RCC 7860 (cell line): ENCODE data around the gene SLC24A3.

Experiments
- DNase-seq: peaks from one replicate; pipeline ENCODE4 v3.0.0-alpha.2; 2015; ENCODE audit warnings: low spot score
- FAIRE-seq: peaks from 2 replicates; lab custom pipeline; 2012; peaks lifted over from hg19 to GRCh38; lab: Jason Lieb, UNC

Gene SLC24A3

DNA sequence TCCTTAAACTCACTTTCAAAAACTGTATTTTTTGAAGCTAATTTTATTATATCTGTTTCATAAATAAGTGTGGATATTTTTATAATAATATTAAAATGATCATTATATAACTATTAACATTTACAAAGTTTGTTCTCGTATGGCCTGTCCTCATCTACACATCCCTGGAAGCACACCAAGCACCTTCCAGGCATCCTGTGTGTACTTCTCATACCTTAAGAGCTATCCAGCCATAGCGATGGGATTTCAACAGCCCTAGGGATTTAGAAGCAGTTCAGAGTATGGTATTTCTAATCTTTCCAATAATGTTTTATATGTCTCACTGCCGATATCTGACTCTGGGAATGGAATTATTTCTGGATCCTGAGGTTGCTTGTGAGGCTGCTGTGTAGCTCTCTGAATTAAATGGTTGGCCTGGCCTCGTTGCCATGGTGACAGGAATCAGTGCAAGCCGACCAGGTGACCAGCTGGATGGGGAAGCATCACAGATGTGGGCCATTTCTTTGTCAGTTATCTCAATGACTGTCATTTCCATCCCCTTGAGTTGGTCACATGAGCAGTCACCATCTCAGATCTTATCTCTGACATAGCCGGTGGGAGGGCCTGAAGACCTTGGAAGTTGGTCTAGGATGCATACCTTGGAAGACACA lies 280.4 kb downstream of the SLC24A3 start:
- DNase-seq (no peak), FAIRE-seq (no peak)

DNA sequence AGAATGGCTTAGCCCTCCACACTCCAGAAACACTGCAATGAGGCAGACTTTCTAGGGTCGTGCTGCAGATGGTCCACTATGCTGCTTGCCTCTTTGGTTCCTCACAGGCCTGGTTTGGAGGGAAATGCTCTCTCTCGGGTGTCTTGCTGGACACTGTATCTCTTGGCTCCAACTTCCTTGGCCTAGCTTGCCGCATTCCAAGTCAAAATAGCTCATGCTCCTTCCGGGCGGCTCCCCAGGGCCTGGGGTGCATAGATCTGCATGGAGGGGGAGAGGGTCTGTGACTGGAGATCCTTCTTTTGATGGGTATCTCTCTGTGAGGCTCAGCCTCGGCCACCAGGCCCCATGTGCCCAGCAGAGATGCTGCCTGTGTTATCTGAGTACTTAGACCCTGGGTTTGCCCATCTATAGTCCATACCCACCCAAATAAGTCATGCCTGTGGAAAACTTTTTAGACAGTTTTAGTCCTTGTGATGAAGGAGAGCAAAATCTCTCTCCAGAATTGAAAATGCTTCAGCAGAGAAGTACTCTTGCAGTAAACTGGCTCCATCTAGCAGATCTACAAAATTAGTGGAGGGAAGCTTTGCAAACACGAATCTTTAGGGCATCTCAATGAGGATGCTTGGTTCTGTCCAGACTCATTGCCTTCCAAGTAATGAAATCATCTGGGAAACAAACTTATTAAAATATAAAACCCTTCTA lies 281.5 kb downstream of the SLC24A3 start:
- no peak for FAIRE-seq

DNA sequence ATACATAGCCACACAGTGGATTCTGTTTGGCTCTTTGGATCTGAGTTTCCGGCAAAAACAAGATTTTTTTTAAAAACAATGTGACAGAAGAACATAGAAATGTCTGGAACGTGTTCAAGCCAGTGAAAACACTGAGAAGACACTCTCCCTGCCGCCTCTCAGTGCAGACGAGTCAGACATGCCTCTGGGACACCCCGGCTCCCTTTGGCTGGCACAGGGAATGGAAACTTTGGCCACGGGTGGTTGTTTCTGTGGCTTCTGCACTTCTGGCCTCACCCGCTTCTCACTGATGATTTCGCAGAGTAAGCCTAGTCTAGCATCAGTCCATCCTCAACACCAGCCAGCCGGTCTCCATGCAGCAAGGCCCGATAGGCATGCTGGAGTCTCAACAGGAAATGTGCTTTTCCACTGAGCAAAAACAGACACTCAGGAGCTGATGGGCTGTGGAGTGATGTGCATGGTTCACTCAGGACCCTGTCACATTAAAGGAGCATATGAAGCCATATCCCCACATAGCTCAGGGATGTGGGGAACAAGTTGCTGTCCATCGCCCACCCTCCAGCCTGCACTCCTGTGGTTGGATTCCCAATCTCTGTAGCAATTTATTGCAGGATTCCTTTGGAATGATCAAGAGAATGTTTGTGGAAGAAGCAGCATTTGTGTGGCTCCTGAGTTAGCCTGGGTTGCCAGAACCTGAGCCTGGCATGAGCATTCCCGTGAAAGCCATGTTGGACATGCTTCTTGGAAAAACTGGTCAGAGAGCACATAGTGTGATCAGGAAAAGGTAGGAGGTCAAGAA lies 283.7 kb downstream of the SLC24A3 start:
- DNase-seq (no peak), FAIRE-seq (no peak)

More for the DNA sequence above, 281.5 kb downstream of the SLC24A3 start:
- no peak for DNase-seq

DNA sequence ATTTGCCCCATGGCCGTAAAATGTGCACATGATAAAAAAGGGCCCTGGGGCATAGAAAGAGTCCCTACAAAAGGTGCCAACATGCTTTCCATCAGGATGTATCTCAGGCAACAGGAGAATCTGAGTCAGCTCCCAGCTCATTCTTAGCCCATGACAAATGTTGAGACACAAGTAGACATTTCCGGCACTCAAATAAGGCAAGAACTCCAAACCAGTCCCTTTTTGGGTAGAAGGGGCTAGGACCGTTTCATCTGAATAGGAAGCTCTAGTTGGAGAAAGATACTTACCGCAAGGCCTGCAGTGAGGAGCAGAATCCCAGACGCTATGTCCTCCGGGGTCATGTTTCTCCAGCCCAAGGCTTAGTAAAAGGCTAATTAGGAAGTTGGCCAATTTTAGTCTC lies 284.6 kb downstream of the SLC24A3 start:
- FAIRE-seq: no peak
- no peak for DNase-seq

DNA sequence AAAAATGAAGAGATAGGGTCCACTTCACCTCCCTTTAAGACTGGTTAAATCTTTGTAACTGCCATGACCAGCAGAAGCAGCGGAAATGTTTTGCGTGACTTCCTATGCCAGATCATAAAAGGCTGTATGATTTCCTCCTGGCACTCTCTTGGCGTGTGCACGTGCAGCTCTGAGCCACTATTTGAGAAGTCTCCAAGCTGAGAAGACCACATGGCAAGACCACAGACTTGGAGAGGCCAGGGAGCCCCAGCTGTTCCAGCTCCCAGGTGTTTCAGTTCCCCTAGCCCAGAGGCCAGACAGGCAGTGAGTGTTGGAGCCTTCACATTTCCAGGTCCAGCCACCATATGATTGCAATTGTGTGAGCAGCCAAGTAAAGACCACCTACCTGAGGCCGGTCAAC lies 286.3 kb downstream of the SLC24A3 start:
- DNase-seq (no peak), FAIRE-seq (no peak)

DNA sequence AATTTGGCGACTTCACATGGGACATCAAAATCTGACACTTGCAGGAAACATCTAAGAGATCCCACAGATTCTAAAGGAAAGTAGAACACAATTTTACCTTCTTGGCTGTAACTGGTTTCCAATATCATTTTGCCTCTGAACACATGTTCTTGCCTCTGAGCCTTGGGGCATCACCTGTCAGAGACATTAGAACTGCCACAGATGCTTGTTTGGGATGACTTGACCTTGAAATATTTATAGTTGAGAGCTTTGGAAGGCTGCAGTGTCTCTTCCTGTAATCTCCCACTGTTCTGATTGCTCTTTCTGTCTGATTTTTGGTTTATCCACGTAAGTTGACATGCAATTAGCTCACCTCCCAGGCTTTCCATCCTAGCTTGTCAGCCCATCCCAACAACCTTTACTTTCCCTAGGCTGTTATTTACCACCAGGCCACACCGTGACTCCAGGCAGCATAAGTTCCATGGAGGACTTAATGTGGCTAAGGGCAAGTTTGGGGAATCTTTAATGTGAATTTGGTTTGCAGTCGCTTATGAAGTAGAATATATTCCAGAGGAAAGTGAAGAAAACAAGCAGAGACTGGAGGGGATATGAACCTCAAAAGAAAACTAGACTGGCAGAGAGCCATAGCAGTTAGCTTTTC lies 289.2 kb downstream of the SLC24A3 start:
- FAIRE-seq (no peak), DNase-seq (no peak)

DNA sequence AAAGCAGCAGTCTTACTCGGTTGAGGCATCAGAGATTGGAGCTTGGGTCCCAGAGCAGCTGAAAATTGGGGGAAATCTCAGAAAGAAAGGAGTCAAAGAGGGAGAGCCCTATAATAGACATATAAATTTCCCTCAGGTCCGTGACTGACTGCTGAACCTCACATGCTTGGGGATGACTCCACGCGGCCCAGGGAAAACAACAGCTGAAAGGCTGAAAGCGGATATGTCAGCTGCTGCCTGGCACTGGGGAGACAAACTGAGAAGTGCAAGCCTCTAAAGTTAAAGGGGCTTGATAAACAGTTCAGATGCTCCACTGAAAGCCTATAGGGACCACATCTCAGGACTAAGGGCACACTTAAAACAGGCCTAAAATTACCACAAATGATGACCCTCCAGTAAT lies 289.7 kb downstream of the SLC24A3 start:
- DNase-seq: no peak
- FAIRE-seq: no peak

DNA sequence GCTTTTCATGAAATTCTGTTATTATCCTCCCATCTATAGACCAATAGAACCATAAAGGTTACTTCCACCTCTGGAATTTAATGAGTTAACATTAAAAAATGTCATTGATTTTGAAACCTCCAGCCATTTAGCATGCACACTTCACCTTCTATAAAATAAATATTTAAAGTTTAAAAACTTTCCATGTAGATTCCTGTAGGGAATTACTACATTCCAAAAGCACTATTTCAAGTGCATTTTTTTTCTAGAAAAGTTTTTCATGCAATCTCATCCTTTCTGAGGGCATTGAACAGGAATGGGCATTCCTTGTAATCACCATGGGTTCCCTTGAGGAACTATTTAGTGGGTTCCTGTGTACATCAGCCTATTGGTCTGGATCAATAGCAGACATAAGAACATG lies 291.8 kb downstream of the SLC24A3 start:
- DNase-seq (no peak), FAIRE-seq (no peak)

DNA sequence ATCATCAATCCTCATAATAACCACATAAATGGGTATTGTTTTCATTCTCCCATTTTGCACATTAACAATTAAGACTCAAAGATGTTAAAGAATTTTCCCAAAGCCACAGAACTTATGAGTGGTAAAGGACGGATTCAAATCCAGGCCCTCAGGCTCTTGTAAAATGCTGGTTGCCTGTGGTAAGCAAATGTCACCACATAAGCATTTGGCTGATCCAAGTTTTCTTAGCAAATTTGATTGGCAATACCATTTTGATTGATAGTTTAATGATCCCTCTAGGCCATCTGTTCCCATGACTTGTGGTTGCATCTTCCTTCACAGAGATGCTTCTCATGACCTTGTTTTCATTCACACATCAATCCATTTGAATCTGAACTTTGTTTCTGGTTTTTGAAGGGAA lies 293.6 kb downstream of the SLC24A3 start:
- no peak for DNase-seq
- FAIRE-seq: no peak

DNA sequence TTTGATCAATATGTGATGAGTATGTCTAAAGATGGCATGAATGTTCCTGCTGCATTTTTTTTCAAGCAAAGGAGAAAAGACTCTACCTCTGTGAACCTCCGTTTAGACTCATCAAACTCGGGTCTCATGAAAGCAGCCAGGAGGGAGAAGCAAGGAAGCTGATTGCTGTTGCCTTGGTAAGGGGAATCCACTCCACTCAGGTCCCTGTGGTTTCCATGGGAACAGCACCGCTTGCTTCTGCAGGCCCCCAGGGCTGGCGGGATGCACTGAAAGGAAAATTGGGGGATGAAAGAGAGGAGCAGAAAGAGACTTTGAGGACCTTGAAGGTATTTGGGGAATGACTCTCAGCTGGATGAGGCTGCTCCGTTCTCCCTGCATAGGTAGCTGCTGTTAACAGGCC lies 296.0 kb downstream of the SLC24A3 start:
- DNase-seq (no peak), FAIRE-seq (no peak)

DNA sequence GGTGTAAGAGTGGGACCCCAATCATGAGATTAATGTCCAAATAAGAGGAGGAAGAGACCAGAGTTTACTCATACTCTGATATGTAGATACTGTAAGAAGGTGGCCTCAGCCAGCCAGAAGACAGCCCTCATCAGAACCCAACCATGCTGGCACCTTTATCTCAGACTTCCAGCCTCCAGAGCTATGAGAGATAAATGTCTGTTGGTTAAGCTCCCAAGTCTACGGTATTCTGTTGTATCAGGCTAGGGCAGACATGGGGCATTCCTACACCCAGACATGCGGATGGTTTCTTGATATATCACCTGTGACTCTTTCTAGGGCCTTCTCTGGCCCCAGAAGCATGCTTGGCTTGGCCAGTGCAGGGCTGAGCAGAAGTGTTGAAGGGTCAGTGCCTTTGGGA lies 298.2 kb downstream of the SLC24A3 start:
- FAIRE-seq (no peak), DNase-seq (no peak)

DNA sequence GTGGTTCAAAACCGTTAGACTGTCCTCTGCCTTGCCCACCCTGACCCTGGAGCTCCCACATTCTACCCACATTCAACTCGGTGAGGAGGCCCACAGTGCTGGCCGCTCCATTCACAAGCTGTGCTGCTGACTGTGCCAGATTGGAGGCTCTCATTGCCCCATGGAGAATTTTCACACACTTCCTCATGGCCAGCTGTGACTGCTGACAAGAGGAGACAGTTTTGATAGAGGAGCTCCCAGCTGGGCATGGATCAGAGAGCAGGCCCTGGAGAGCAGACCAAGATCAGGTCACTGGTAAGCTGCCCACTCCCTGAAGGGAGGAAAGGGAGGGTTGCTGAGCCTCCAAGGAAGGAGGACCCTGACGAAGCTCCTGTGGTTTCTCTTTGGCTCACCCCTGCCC lies 299.5 kb downstream of the SLC24A3 start:
- DNase-seq (no peak), FAIRE-seq (no peak)

DNA sequence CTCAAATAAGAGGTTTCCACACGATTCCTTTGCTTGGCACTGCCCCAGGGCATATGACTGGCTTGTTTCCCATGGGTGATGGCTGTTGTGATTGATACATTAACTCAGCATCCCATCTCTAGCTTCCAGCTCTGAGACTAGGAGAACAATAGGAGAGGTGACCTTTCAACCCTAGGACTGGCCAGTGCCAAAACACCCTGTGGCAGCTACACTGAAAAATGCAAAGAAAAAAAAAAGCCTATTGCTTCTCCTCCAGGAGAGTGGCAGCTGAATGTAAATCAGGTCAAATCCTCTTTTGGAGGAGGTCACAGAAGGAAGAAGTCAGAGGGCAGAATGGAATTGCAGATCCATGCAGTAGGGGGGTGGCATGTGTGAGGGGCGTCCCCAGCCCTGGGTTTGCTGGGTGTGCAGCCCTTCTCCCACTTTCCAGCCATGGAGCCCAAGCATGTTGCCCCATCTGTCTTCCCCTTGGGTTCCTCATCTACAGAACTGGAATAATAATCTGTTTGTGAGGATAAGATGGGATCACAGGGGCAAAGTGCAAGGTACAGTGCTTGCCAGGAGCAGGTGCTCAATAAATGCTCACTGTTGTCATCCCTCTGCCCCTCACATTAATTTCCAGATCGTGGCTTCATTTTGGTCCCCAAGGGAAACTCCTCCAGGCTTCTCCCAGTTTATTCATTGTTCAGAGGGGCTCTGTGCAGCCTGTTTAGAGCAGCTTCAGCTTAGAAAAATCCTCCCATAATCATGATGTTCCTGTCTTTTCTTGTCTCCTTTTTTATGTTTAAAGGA lies 300.6 kb downstream of the SLC24A3 start:
- FAIRE-seq (no peak), DNase-seq (no peak)

DNA sequence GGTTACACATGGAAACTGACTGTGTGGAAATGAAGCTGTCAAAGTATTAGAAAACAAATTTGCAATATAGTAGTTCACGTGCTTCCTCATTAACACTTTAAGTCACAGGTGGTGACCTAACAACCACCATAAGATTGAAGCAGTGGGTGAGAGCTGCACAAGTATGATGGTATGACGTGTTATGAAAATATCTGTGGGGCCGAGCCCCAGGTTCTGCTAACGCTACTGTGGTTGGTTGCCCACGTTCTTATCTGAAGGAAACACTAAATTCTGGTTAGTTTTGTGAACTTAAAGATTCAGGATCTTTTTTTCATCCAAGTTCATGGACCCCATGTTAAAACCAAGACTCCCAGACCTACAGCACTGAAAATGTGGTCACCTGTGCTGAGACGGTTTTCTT lies 302.6 kb downstream of the SLC24A3 start:
- no peak for FAIRE-seq

DNA sequence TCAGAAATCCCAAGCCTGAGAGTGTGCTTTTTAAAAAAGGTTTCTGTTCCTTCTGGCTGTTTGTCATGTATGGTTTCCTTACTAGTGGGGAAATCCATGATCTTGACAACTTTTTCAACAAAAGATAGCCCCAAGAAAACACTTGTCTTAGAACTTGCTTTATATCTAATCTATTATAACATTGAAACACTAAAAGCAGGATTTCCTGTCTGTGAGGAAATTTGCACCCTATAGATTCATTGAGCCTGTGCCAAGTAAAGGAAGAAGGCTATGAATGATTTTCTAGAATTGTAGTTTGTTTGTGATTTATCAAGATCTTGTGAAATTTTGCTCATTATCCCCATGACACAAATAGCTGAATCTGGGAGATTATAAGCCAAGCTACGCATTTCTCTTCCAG lies 307.0 kb downstream of the SLC24A3 start:
- FAIRE-seq (no peak), DNase-seq (no peak)

More for the DNA sequence above, 302.6 kb downstream of the SLC24A3 start:
- no peak for DNase-seq

DNA sequence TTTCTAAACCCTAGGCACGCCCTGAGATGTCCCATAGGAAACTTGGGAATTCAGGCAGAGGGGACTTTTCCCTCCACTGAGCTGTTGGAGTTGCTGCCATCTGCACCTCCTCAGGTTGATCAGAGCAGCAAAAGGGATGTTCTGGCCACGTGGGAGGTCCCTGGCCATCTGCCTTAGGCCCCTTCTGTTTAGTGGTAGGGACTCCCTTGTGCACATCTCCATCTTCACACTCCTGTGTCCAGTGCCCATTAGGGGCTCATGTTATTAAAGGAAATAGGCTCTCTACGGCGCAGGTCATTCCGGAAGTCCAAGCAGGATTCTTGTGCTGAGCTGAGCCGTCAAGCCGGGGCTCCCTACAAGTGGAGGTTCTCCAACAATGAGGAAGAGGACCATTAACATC lies 307.8 kb downstream of the SLC24A3 start:
- FAIRE-seq (no peak), DNase-seq (no peak)

DNA sequence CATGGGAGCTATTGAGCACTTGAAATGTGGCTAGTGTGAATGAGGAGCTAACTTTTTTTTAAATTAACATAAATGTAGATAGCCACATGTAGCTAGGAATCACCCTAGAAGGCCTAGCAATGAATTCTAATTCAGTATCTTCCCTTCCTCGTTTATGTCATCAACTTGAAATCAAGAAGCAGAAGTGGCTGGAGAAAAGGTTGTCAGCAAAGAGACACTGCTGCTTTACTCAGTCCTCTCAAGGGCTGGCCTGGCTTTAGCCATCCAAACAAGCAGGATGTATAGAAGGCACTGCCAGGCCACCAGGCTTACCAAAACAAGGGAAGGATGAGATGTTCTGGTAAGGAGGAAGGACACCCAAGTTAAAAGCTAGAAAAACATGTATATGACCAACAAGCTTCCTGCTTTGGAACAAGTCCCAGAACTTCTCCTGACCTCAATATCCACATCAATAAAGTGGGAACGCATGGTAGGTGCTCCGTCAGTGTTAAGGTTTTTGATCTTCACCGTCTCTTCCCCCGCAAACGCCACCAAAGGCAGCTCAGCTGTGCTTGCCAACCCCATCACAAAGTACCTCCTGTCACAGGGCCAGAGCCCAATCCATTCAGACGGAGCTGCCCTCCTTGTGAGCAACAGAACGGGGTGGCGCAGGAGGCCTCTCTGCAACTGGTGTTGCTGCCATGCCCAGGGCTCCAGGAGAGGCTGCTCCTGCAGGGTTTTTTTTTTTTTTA lies 309.8 kb downstream of the SLC24A3 start:
- FAIRE-seq (no peak), DNase-seq (no peak)

DNA sequence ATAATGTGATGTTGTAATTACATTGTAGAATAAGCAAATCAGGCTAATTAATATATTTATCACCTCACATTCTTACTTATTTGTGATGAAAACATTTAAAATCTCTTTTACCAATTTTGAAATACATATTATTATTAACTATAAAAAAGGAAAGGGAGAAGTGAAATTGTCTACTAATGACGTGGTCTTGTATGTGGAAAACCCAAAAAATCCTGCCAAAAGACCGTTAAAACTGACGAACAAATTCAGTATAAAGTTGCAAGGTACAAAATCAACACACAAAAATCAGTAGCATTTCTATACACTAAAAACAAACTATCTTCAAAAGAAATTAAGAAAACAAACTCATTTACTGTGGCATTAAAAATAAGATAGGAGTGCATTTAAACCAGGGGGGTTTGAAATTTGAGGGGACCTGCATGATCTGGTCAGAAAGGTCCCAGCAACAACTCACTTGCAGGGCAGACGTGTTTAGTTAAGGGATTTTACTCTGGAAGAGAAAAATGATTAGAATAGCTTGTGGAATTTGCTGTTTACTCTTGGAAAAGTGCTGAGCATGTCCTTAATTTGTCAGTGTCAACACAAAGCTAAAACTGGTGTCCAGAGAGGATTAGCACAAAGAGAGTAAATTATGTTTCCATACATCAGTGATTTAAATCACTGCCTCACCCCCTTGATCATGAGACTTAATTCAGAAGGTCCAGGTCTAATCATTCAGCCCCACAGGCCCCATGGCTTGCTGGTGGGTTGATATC lies 310.6 kb downstream of the SLC24A3 start:
- FAIRE-seq: no peak
- no peak for DNase-seq

DNA sequence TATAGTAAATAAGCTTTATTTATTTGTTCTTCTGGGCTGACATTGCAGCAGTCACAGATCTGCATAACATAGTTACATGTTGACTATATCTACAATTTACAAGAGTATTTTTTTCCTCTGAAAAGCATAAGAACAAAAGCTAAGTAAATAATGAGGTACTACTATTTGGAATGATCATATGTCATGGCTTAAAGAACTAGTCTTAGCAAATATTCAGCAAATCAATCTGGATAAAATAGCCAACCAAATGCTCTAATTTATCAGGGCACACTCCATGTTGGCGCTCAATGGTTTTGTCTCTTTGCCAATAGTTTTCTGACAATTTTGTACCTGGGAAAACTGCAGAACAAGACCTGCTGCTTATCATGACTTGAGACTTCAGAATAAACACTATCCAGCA lies 312.2 kb downstream of the SLC24A3 start:
- DNase-seq: no peak
- no peak for FAIRE-seq
